H9 (cell line): Measurements from ENCODE around the gene PCDHB7. TPM values are rescaled to one million over a fixed set of nuclear protein-coding genes. Genes with fewer than 3 reads are reported as not detected.
"Not testable (repeated sequence)": the region's sequence is repeated elsewhere in the genome, so short reads cannot be mapped to it uniquely, and the experiment has no call there.

Experiments
- DNase-seq: peaks from one replicate; pipeline ENCODE4 v3.0.0-alpha.2; 2017
- H2AFZ ChIP-seq: one replicate; pipeline ENCODE4 v1.6.1; 2013; ENCODE audit warnings: mild to moderate bottlenecking, low read length, control low read depth, moderate library complexity
- H2AK5ac ChIP-seq: 2 replicates; pipeline ENCODE4 v1.6.1; 2013; ENCODE audit warnings: low read length, control low read depth, mixed read lengths; ENCODE audit not compliant: insufficient read length
- H2BK120ac ChIP-seq: one replicate; pipeline ENCODE4 v1.6.1; 2013; ENCODE audit warnings: low read depth, mild to moderate bottlenecking, low read length, control low read depth, inconsistent platforms; ENCODE audit not compliant: poor library complexity, severe bottlenecking
- H2BK12ac ChIP-seq: 2 replicates; pipeline ENCODE4 v1.6.1; 2013; ENCODE audit warnings: low read length, control low read depth, mixed read lengths, low read depth; ENCODE audit not compliant: insufficient read length
- H2BK15ac ChIP-seq: 2 replicates; pipeline ENCODE4 v1.6.1; 2013; ENCODE audit warnings: low read depth, low read length, control low read depth
- H2BK20ac ChIP-seq: one replicate; pipeline ENCODE4 v1.6.1; 2013; ENCODE audit warnings: low read depth, mild to moderate bottlenecking, low read length, control low read depth, inconsistent platforms; ENCODE audit not compliant: poor library complexity, severe bottlenecking
- H2BK5ac ChIP-seq: 2 replicates; pipeline ENCODE4 v1.6.1; 2013; ENCODE audit warnings: low read length, control low read depth, mixed read lengths; ENCODE audit not compliant: insufficient read length
- H3K14ac ChIP-seq: 2 replicates; pipeline ENCODE4 v1.6.1; 2013; ENCODE audit warnings: low read length, control low read depth; ENCODE audit not compliant: insufficient read depth
- H3K18ac ChIP-seq: 2 replicates; pipeline ENCODE4 v1.6.1; 2013; ENCODE audit warnings: low read depth, mild to moderate bottlenecking, mixed read lengths, low read length, control low read depth; ENCODE audit not compliant: insufficient read length
- H3K23ac ChIP-seq: 2 replicates; pipeline ENCODE4 v1.6.1; 2013; ENCODE audit warnings: low read length, control low read depth, mixed read lengths, low read depth; ENCODE audit not compliant: insufficient read length
- H3K23me2 ChIP-seq: 2 replicates; pipeline ENCODE4 v1.6.1; 2013; ENCODE audit warnings: low read depth, mild to moderate bottlenecking, mixed read lengths, low read length, control low read depth; ENCODE audit not compliant: insufficient read length, poor library complexity, severe bottlenecking
- H3K27ac ChIP-seq: 2 replicates; pipeline ENCODE4 v1.5.1; 2013; ENCODE audit warnings: low read length, control low read depth, mixed read lengths, low read depth; ENCODE audit not compliant: insufficient read length
- H3K27me3 ChIP-seq: 2 replicates; pipeline ENCODE4 v1.6.1; 2013; ENCODE audit warnings: low read length, control low read depth, inconsistent platforms; ENCODE audit not compliant: insufficient read depth
- H3K4ac ChIP-seq: 2 replicates; pipeline ENCODE4 v1.6.1; 2013; ENCODE audit warnings: low read depth, mild to moderate bottlenecking, control low read depth, inconsistent platforms, low read length, moderate library complexity
- H3K4me1 ChIP-seq: 2 replicates; pipeline ENCODE4 v1.6.1; 2013; ENCODE audit warnings: low read length, control low read depth, inconsistent platforms; ENCODE audit not compliant: insufficient read depth
- H3K4me2 ChIP-seq: 2 replicates; pipeline ENCODE4 v1.6.1; 2013; ENCODE audit warnings: low read length, control low read depth, mixed read lengths; ENCODE audit not compliant: insufficient read length, insufficient read depth
- H3K56ac ChIP-seq: 2 replicates; pipeline ENCODE4 v1.6.1; 2013; ENCODE audit warnings: low read depth, mild to moderate bottlenecking, mixed read lengths, low read length, control low read depth; ENCODE audit not compliant: insufficient read length
- H3K79me1 ChIP-seq: 2 replicates; pipeline ENCODE4 v1.6.1; 2013; ENCODE audit warnings: low read depth, mild to moderate bottlenecking, moderate library complexity, low read length, control low read depth, inconsistent platforms; ENCODE audit not compliant: insufficient read depth, poor library complexity, severe bottlenecking
- H3K79me2 ChIP-seq: 2 replicates; pipeline ENCODE4 v1.6.1; 2013; ENCODE audit warnings: low read length, control low read depth, inconsistent platforms; ENCODE audit not compliant: insufficient read depth
- H3K9ac ChIP-seq: 2 replicates; pipeline ENCODE4 v1.6.1; 2013; ENCODE audit warnings: low read length, control low read depth, mixed read lengths; ENCODE audit not compliant: insufficient read length; ENCODE audit errors: extremely low read depth
- H3K9me3 ChIP-seq: one replicate; pipeline ENCODE4 v1.6.1; 2013; ENCODE audit warnings: low read depth, low read length, inconsistent platforms; ENCODE audit not compliant: control insufficient read depth
- H3T11ph ChIP-seq: one replicate; pipeline ENCODE4 v1.6.1; 2013; ENCODE audit warnings: mild to moderate bottlenecking, low read length, control low read depth, inconsistent platforms
- H4K20me1 ChIP-seq: one replicate; pipeline ENCODE4 v1.6.1; 2013; ENCODE audit not compliant: control insufficient read depth, insufficient read length, insufficient read depth
- H4K5ac ChIP-seq: 2 replicates; pipeline ENCODE4 v1.6.1; 2013; ENCODE audit warnings: low read depth, mild to moderate bottlenecking, mixed read lengths, low read length, control low read depth; ENCODE audit not compliant: insufficient read length
- H4K8ac ChIP-seq: replicated peaks from 2 replicates; pipeline ENCODE4 v1.6.1; 2013; ENCODE audit warnings: low read length, control low read depth, mixed read lengths, low read depth; ENCODE audit not compliant: insufficient read length
- H4K91ac ChIP-seq: 2 replicates; pipeline ENCODE4 v1.6.1; 2013; ENCODE audit warnings: low read depth, mild to moderate bottlenecking, moderate library complexity, mixed read lengths, low read length, control low read depth; ENCODE audit not compliant: insufficient read length
- H3K27ac Mint-ChIP-seq, 3 experiments: 2 replicates in 2 of 3; 3 replicates in 1 of 3; pipeline ENCODE4 v1.8.0; 2020 to 2021; ENCODE audit warnings: mixed read lengths in 3 of 3, mild to moderate bottlenecking in 1 of 3, moderate library complexity in 1 of 3
- H3K27me3 Mint-ChIP-seq: 2 replicates; pipeline ENCODE4 v1.8.0; 2021; ENCODE audit warnings: low read depth, mild to moderate bottlenecking, moderate library complexity, mixed read lengths
- H3K36me3 Mint-ChIP-seq, 3 experiments: 2 replicates in 2 of 3; 3 replicates in 1 of 3; pipeline ENCODE4 v1.8.0; 2020 to 2021; ENCODE audit warnings: low read depth in 3 of 3, mixed read lengths in 3 of 3; ENCODE audit not compliant: insufficient read depth in 1 of 3
- H3K4me1 Mint-ChIP-seq, 2 experiments: 2 replicates each; pipeline ENCODE4 v1.8.0; 2020; ENCODE audit warnings: mixed read lengths in 2 of 2
- H3K4me3 Mint-ChIP-seq, 2 experiments: 2 replicates in 1 of 2; 3 replicates in 1 of 2; pipeline ENCODE4 v1.8.0; 2020 to 2021; ENCODE audit warnings: mild to moderate bottlenecking in 2 of 2, mixed read lengths in 2 of 2, moderate library complexity in 1 of 2
- H3K9me3 Mint-ChIP-seq, 2 experiments: 2 replicates in 1 of 2; 3 replicates in 1 of 2; pipeline ENCODE4 v1.8.0; 2020; ENCODE audit warnings: mild to moderate bottlenecking in 2 of 2, mixed read lengths in 2 of 2, moderate library complexity in 1 of 2
- WGBS: extraction: QIAGEN DNeasy Blood & Tissue Kit; methylation state at CpG from one replicate; pipeline ENCODE4 v1.1.7; 2013; ENCODE audit warnings: missing lambda C conversion rate, low lambda C conversion rate, mixed read lengths; ENCODE audit not compliant: insufficient read length; ENCODE audit errors: extremely low coverage; 5-methylcytosine and 5-hydroxymethylcytosine counted together
- total RNA-seq: library from RNA; stranded (reverse); gene quantifications from 2 replicates; pipeline ENCODE4 v1.2.1, GENCODE V29; 2021

The PCDHB7 gene
- total RNA-seq, 1 experiment from 2014 or later, result 0.52 TPM

- H2BK12ac ChIP-seq, H3K27ac Mint-ChIP-seq, H3K27me3 Mint-ChIP-seq, H4K91ac ChIP-seq, H4K20me1 ChIP-seq, H3T11ph ChIP-seq, H3K79me1 ChIP-seq, H3K23me2 ChIP-seq, H3K9ac ChIP-seq, H3K4me1 ChIP-seq, H2AK5ac ChIP-seq, DNase-seq, H3K4me2 ChIP-seq, H2BK5ac ChIP-seq, H3K27me3 ChIP-seq, H3K14ac ChIP-seq, H3K79me2 ChIP-seq, H3K23ac ChIP-seq, H2AFZ ChIP-seq, H3K27ac ChIP-seq, H3K56ac ChIP-seq, H3K9me3 ChIP-seq, H4K5ac ChIP-seq, H3K18ac ChIP-seq, H2BK20ac ChIP-seq, H3K4me3 Mint-ChIP-seq, H3K4ac ChIP-seq, H2BK15ac ChIP-seq, H2BK120ac ChIP-seq, H3K4me1 Mint-ChIP-seq, H4K8ac ChIP-seq: not testable (repeated sequence)
- peaks cover 20 to 26% of the 10 kb centered on the region in 2 experiments for H3K9me3 Mint-ChIP-seq
- no CpG with 5 or more reads among the region's 32 CpGs for WGBS
- peaks cover 9 to 24% (median 13%) of the 10 kb centered on the region in 3 experiments for H3K36me3 Mint-ChIP-seq
Observed at GRCh38 chr5:141179876-141180275, 7.4 kb downstream of the PCDHB7 start.
